GM18505 (cell line): ENCODE data around the gene MYO1G.

ENCODE experiments used
- ATAC-seq: cut with Tn5 transposase; IDR thresholded peaks from one replicate; pipeline ENCODE4 v1.9.1; 2021; ENCODE audit not compliant: unreplicated experiment
- POLR2A ChIP-seq: IDR thresholded peaks from 4 replicates; pipeline ENCODE4 v1.6.1; 2011; ENCODE audit warnings: borderline replicate concordance; ENCODE audit not compliant: insufficient read depth, insufficient read length; ENCODE audit errors: extremely low read depth

MYO1G gene

DNA sequence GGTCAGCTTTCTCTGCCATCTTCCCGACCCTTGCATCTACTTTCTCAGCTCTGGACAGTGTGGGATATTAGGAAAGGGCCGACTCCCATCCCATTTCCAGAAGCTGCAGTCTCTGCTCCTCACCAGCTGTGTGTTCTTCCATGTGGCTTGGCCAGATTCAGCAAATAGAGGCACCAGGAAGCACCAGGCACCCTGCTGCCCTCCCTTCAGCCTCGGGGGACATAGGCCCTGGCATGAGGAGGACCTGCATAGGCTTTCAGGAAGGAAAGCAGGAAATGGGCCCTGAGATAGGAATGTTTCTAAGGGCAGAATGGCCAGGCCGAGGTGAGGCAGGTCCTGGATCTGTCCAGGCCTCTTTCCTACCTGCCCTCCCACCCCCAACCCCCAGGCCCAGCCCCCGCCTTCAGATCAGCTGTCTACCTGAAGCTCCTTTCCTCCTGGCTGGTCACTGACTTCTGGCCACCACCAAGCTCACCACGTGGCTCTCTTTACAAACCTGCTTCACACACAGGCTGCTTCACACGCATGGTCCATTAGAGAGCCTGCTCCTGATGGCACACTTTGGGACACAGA, 66.0 kb downstream of the MYO1G start:
- no peak for ATAC-seq
- TF ChIP-seq POLR2A: no peak
